B cell (primary cell): Measurements from ENCODE around the gene FBN2. TPM values are rescaled to one million over a fixed set of nuclear protein-coding genes. Genes with fewer than 3 reads are reported as not detected.

Experiments
- ATAC-seq: fragments of 200-7000 bp; cut with Tn5 transposase; one replicate; pipeline ENCODE4 v1.10.0; 2021; ENCODE audit warnings: low read depth, mild to moderate bottlenecking, moderate number of reproducible peaks, moderate library complexity
- CTCF ChIA-PET: fragments of 350-600 bp; sonication (Branson Sonifier 250); formaldehyde crosslinking; loops from one replicate; lab custom pipeline; 2021; ENCODE audit warnings: antibody characterized with exemption, inconsistent platforms; lab: Charles Lee
- POLR2A ChIA-PET: fragments of 350-600 bp; sonication (Branson Sonifier 250); formaldehyde crosslinking; loops from one replicate; lab custom pipeline; 2021; ENCODE audit warnings: antibody characterized with exemption; lab: Charles Lee
- DNase-seq: peaks from one replicate; pipeline ENCODE4 v3.0.0; 2013
- H2AFZ ChIP-seq: 2 replicates; pipeline ENCODE4 v1.6.1; 2012; ENCODE audit warnings: mild to moderate bottlenecking, low read depth, low read length; ENCODE audit not compliant: insufficient read depth, poor library complexity, severe bottlenecking
- H3K27ac ChIP-seq, 2 donors: 1 replicate in 1 of 2; 2 replicates in 1 of 2; pipeline ENCODE4 v1.5.1; 2012 to 2013; ENCODE audit warnings: low read length in 2 of 2, mild to moderate bottlenecking in 2 of 2, moderate library complexity in 1 of 2
- H3K27me3 ChIP-seq, 4 experiments: fragments of 200-600 bp in 1 of 4; sonication (generic) in 1 of 4; replicated peaks in 1 of 4; 1 replicate in 2 of 4; 2 replicates in 2 of 4; pipeline versions ENCODE4 v1.6.1 to v1.7.0; 2013 to 2016; ENCODE audit warnings: low read length in 3 of 4, mild to moderate bottlenecking in 2 of 4, mixed read lengths in 1 of 4, moderate library complexity in 1 of 4; ENCODE audit not compliant: insufficient read depth in 4 of 4, control insufficient read depth in 3 of 4; ENCODE audit errors: control extremely low read depth in 1 of 4
- H3K36me3 ChIP-seq, 2 experiments: replicated peaks in 1 of 2; 1 replicate in 1 of 2; 2 replicates in 1 of 2; pipeline versions ENCODE4 v1.6.1 to v1.7.1; 2013; ENCODE audit warnings: low read length in 1 of 2; ENCODE audit not compliant: insufficient read depth in 2 of 2, control insufficient read depth in 1 of 2; ENCODE audit errors: control extremely low read depth in 1 of 2, extremely low read depth in 1 of 2
- H3K4me1 ChIP-seq, 2 donors: fragments of 200-600 bp in 1 of 2; sonication (generic) in 1 of 2; 1 replicate in 1 of 2; 2 replicates in 1 of 2; pipeline versions ENCODE4 v1.5.1 to v1.6.1; 2013 to 2017; ENCODE audit warnings: low read length in 2 of 2; ENCODE audit not compliant: control insufficient read depth in 2 of 2, insufficient read depth in 2 of 2
- H3K4me2 ChIP-seq: replicated peaks from 2 replicates; pipeline ENCODE3; 2012; ENCODE audit warnings: mild to moderate bottlenecking, low read depth, low read length; ENCODE audit not compliant: poor library complexity, severe bottlenecking
- H3K4me3 ChIP-seq, 5 experiments: fragments of 200-600 bp in 1 of 5; sonication (generic) in 1 of 5; 1 replicate in 3 of 5; 2 replicates in 2 of 5; pipeline versions ENCODE4 v1.5.1 to v1.7.0; 2011 to 2016; ENCODE audit warnings: low read length in 4 of 5, mild to moderate bottlenecking in 4 of 5, low read depth in 2 of 5, control low read depth in 1 of 5, moderate library complexity in 1 of 5; ENCODE audit not compliant: insufficient read depth in 1 of 5; ENCODE audit errors: control extremely low read depth in 1 of 5, extremely low read depth in 1 of 5
- H3K79me2 ChIP-seq: fragments of 200-600 bp; sonication (generic); one replicate; pipeline ENCODE4 v1.6.0; 2016; ENCODE audit warnings: low read length; ENCODE audit not compliant: control insufficient read depth, insufficient read depth
- H3K9ac ChIP-seq: fragments of 200-600 bp; sonication (generic); 2 replicates; pipeline ENCODE4 v1.6.1; 2017; ENCODE audit warnings: mild to moderate bottlenecking, low read length, moderate library complexity
- H3K9me3 ChIP-seq, 3 donors: one replicate each; pipeline versions ENCODE4 v1.6.1 to v1.7.1; 2013; ENCODE audit warnings: low read length in 2 of 3; ENCODE audit not compliant: control insufficient read depth in 2 of 3, insufficient read depth in 1 of 3; ENCODE audit errors: control extremely low read depth in 1 of 3
- H4K20me1 ChIP-seq: 2 replicates; pipeline ENCODE4 v1.6.0; 2012; ENCODE audit warnings: mild to moderate bottlenecking, low read length; ENCODE audit not compliant: insufficient read depth, control insufficient read depth, poor library complexity, severe bottlenecking
- H3K27ac Mint-ChIP-seq: one replicate; pipeline ENCODE4 v1.8.0; 2021; ENCODE audit warnings: mixed read lengths
- H3K27me3 Mint-ChIP-seq: one replicate; pipeline ENCODE4 v1.8.0; 2021; ENCODE audit warnings: mixed read lengths
- H3K4me1 Mint-ChIP-seq: one replicate; pipeline ENCODE4 v1.8.0; 2021; ENCODE audit warnings: mixed read lengths
- H3K4me3 Mint-ChIP-seq: one replicate; pipeline ENCODE4 v1.8.0; 2021; ENCODE audit warnings: mixed read lengths
- H3K9me3 Mint-ChIP-seq: one replicate; pipeline ENCODE4 v1.8.0; 2022; ENCODE audit warnings: mixed read lengths; ENCODE audit not compliant: insufficient read depth
- CTCF ChIP-seq: fragments of 200-600 bp; IDR thresholded peaks from one replicate; pipeline ENCODE4 v1.8.0; 2022; ENCODE audit warnings: antibody characterized with exemption, mild to moderate bottlenecking
- EZH2 ChIP-seq: IDR thresholded peaks from 2 replicates; pipeline ENCODE4 v1.6.1; 2012; ENCODE audit warnings: borderline replicate concordance, low read depth, mild to moderate bottlenecking, moderate library complexity, low read length; ENCODE audit not compliant: insufficient read depth, poor library complexity, severe bottlenecking
- WGBS: methylation state at CpG from one replicate; pipeline ENCODE4 v1.1.5; 2013; ENCODE audit warnings: missing lambda C conversion rate; ENCODE audit not compliant: insufficient coverage; 5-methylcytosine and 5-hydroxymethylcytosine counted together
- intact Hi-C: fragments of 100-400 bp; cut with micrococcal nuclease; formaldehyde crosslinking; loops from one replicate; pipeline ENCODE4 v1.10.0; 2022
- polyA plus RNA-seq: library from polyadenylated mRNA; depleted of rRNA; stranded (reverse); fragments of >200 nt; gene quantifications from 2 replicates; pipeline ENCODE4 v1.2.3, GENCODE V29; 2012
- total RNA-seq, 2 donors: library from RNA; stranded (reverse); fragments of 120-200 nt in 1 of 2; gene quantifications; 1 replicate in 1 of 2; 2 replicates in 1 of 2; pipeline versions ENCODE4 v1.2.3 to v1.2.4, GENCODE V29; 2013 to 2022

FBN2 gene
- total and polyA plus RNA-seq, 2 donors (not counting 1 experiment from before 2014, with no cell fraction given) = 0.03 TPM; not detected in 1

GRCh38 chr5:128252756-128253155 is 285.3 kb downstream of the FBN2 start:
- Histone ChIP-seq H3K4me3 (no peak overlapping the region), H3K9ac (no peak overlapping the region), H3K27ac (no peak overlapping the region), H3K4me1 (no peaks in the 10 kb centered on the region), H2AFZ (no peak overlapping the region), H3K9me3 (peaks cover 0 to 4% (median 0%) of the 10 kb centered on the region in 3 donors), H4K20me1 (no peaks in the 10 kb centered on the region), H3K4me2 (no peak overlapping the region), H3K79me2 (no peaks in the 10 kb centered on the region), H3K36me3 (no peaks in the 10 kb centered on the region), H3K27me3 (no peaks in the 10 kb centered on the region)
- no peaks in the 10 kb centered on the region for H3K27me3 Mint-ChIP-seq
- intact Hi-C loops = no loop called here
- no peak for TF ChIP-seq EZH2
- no peak for TF ChIP-seq CTCF
- no peaks in the 10 kb centered on the region for H3K4me1 Mint-ChIP-seq
- ATAC-seq (no peak), DNase-seq (no peak)
- H3K27ac Mint-ChIP-seq = no peak overlapping the region
- ChIA-PET CTCF (interaction anchor here (0.9 kb wide), 1 partner anchor 51 kb away, joined by 3 read pairs; no protein-coding TSS in a partner anchor), POLR2A (no interaction called here)
- WGBS = 100% methylated on average over 1 of the region's 2 CpGs
- H3K9me3 Mint-ChIP-seq = no peaks in the 10 kb centered on the region
- no peak overlapping the region for H3K4me3 Mint-ChIP-seq

GRCh38 chr5:128252196-128252595 is 285.8 kb downstream of the FBN2 start:
- no peaks in the 10 kb centered on the region for H3K9me3 Mint-ChIP-seq
- no CpG with 5 or more reads among the region's 1 CpG for WGBS
- no peaks in the 10 kb centered on the region for H3K4me1 ChIP-seq
- intact Hi-C loops = no loop called here
- no peaks in the 10 kb centered on the region for H4K20me1 ChIP-seq
- no peaks in the 10 kb centered on the region for H3K36me3 ChIP-seq
- no peak overlapping the region for H3K4me2 ChIP-seq
- no peak overlapping the region for H3K9ac ChIP-seq
- ATAC-seq (no peak), DNase-seq (no peak)
- H2AFZ ChIP-seq = no peak overlapping the region
- no peaks in the 10 kb centered on the region for H3K27me3 ChIP-seq
- no peak overlapping the region for H3K4me3 Mint-ChIP-seq
- ChIA-PET POLR2A (no interaction called here), CTCF (interaction anchor here (0.9 kb wide), 1 partner anchor 50 kb away, joined by 3 read pairs; no protein-coding TSS in a partner anchor)
- no peak overlapping the region for H3K27ac ChIP-seq
- no peaks in the 10 kb centered on the region for H3K79me2 ChIP-seq
- H3K27me3 Mint-ChIP-seq = no peaks in the 10 kb centered on the region
- peaks cover 0 to 4% (median 0%) of the 10 kb centered on the region in 3 donors for H3K9me3 ChIP-seq
- TF ChIP-seq CTCF (no peak), EZH2 (no peak)
- no peaks in the 10 kb centered on the region for H3K4me1 Mint-ChIP-seq
- no peak overlapping the region for H3K4me3 ChIP-seq
- no peak overlapping the region for H3K27ac Mint-ChIP-seq
